Measurements from ENCODE around the gene PIH1D1.

DNA sequence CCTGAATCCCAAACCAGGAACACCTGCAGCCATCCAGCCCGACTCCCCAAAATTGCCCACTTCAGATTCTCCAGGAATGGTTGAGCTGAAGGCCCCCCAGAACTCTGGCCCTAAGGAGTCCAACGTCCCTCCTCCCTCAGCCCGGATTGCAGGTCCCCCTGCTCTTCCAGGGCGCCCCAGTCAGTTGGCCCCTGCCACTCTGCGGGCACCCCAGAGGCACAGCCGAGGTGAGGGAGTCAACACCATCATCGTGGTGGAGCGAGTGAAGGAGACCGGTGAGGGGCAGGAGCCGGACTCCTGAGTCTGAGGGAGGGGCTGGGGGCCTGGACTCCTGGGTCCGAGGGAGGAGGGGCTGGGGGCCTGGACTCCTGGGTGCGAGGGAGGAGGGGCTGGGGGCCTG lies 24.3 kb downstream of the PIH1D1 start:
- TF ChIP-seq, protein P1, sequence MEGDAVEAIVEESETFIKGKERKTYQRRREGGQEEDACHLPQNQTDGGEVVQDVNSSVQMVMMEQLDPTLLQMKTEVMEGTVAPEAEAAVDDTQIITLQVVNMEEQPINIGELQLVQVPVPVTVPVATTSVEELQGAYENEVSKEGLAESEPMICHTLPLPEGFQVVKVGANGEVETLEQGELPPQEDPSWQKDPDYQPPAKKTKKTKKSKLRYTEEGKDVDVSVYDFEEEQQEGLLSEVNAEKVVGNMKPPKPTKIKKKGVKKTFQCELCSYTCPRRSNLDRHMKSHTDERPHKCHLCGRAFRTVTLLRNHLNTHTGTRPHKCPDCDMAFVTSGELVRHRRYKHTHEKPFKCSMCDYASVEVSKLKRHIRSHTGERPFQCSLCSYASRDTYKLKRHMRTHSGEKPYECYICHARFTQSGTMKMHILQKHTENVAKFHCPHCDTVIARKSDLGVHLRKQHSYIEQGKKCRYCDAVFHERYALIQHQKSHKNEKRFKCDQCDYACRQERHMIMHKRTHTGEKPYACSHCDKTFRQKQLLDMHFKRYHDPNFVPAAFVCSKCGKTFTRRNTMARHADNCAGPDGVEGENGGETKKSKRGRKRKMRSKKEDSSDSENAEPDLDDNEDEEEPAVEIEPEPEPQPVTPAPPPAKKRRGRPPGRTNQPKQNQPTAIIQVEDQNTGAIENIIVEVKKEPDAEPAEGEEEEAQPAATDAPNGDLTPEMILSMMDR (IDR thresholded peaks at IDR 0.05; ENCODE audit: low read depth, low read length, poor library complexity, severe bottlenecking): no peak
- no peak for TF ChIP-seq EZH2phosphoT487 (IDR thresholded peaks at IDR 0.05; ENCODE audit: borderline replicate concordance, low read length)
